ENCODE data around the gene CAMK2A.

The CAMK2A gene

GRCh38 chr5:150289551-150290390 lies at the start of gene CAMK2A:
Gene CAMK2A (minus strand): TSS chr5:150289773. CDS start chr5:150289625, 148 bp downstream.
- no peak for DNase-seq

GRCh38 chr5:150339165-150339564 lies 49.6 kb upstream of the CAMK2A start:
- DNase-seq = no peak

GRCh38 chr5:150338546-150338945 lies 49.0 kb upstream of the CAMK2A start:
- no peak for DNase-seq

GRCh38 chr5:150335778-150336177 lies 46.2 kb upstream of the CAMK2A start:
- DNase-seq = no peak

- DNase-seq = no peak
Observed at GRCh38 chr5:150333400-150333799, 43.8 kb upstream of the CAMK2A start.

GRCh38 chr5:150329881-150330876 lies 40.6 kb upstream of the CAMK2A start:
- DNase-seq = no peak

GRCh38 chr5:150329038-150329437 lies 39.5 kb upstream of the CAMK2A start:
- DNase-seq = no peak

GRCh38 chr5:150328515-150328914 lies 38.9 kb upstream of the CAMK2A start:
- DNase-seq = no peak

GRCh38 chr5:150327139-150327538 lies 37.6 kb upstream of the CAMK2A start:
- DNase-seq = no peak

- DNase-seq = no peak
Observed at GRCh38 chr5:150326707-150327106, 37.1 kb upstream of the CAMK2A start.

GRCh38 chr5:150325426-150325825 lies 35.9 kb upstream of the CAMK2A start:
- no peak for DNase-seq

- DNase-seq = no peak
Observed at GRCh38 chr5:150323819-150324218, 34.2 kb upstream of the CAMK2A start.

GRCh38 chr5:150323092-150323491 lies 33.5 kb upstream of the CAMK2A start:
- no peak for DNase-seq

GRCh38 chr5:150322202-150322601 lies 32.6 kb upstream of the CAMK2A start:
- DNase-seq = no peak

GRCh38 chr5:150321784-150322183 lies 32.2 kb upstream of the CAMK2A start:
- no peak for DNase-seq

- DNase-seq = no peak
Observed at GRCh38 chr5:150321211-150321610, 31.6 kb upstream of the CAMK2A start.

GRCh38 chr5:150320044-150320613 lies 30.6 kb upstream of the CAMK2A start:
- no peak for DNase-seq

- no peak for DNase-seq
Observed at GRCh38 chr5:150319484-150319790, 29.9 kb upstream of the CAMK2A start.

GRCh38 chr5:150318613-150319483 lies 29.3 kb upstream of the CAMK2A start:
- no peak for DNase-seq

GRCh38 chr5:150317048-150318003 lies 27.8 kb upstream of the CAMK2A start:
- no peak for DNase-seq

- no peak for DNase-seq
Observed at GRCh38 chr5:150316320-150316719, 26.7 kb upstream of the CAMK2A start.

All from NCI-H526 treated with DMSO at 0.1 percent for 48 hours (cell line).